Measurements from ENCODE around the gene RGMB. TPM values are rescaled to one million over a fixed set of nuclear protein-coding genes. Genes with fewer than 3 reads are reported as not detected.

The RGMB gene
- total and polyA plus RNA-seq, 2 of the 13 experiments (the other 11 are each of a cell fraction or from before 2014, with no cell fraction given): 3.0 to 3.8 TPM

DNA sequence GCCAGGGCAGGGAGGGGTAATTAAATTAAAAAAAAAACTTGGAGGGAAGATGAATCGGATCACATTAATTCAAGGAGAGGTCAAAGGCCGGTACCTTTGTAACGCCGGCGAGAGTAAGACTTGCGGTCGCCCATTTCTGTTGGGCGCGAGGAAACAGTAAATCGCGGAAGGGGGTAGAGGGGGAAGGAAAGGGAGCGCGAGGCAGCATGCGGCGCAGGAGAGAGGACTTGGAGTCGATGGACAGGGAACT lies 324 bp upstream of the RGMB start (continued):
- TF ChIP-seq ZNF350 (CRISPR knock-in tag; IDR thresholded peaks at IDR 0.05; ENCODE audit: borderline replicate concordance, low read depth) (peak; percentile 74; the same call in 1 of the 2 replicates), HOXA9 (CRISPR knock-in tag; IDR thresholded peaks at IDR 0.05; ENCODE audit: borderline replicate concordance) (no peak), HIVEP1 (CRISPR knock-in tag; IDR thresholded peaks at IDR 0.05) (peak; percentile 76), SMAD3 (CRISPR knock-in tag; IDR thresholded peaks at IDR 0.05) (0 out of 2 replicates have a peak, but pooled peaks have one; percentile 16), ZNF251 (CRISPR knock-in tag; IDR thresholded peaks at IDR 0.05) (peak; percentile 81; the same call in 1 of the 2 replicates), STAG1 (CRISPR knock-in tag; IDR thresholded peaks at IDR 0.05) (no peak), ZNF720 (CRISPR knock-in tag; IDR thresholded peaks at IDR 0.05) (no peak), NFE2L1 (CRISPR knock-in tag; IDR thresholded peaks at IDR 0.05; ENCODE audit: borderline replicate concordance) (no peak), FOXO1 (CRISPR knock-in tag; IDR thresholded peaks at IDR 0.05) (no peak), ZNF572 (CRISPR knock-in tag; IDR thresholded peaks at IDR 0.05) (no peak), ZNF562 (CRISPR knock-in tag; IDR thresholded peaks at IDR 0.05; ENCODE audit: borderline replicate concordance) (0 out of 2 replicates have a peak, but pooled peaks have one; percentile 17), ZNF883 (CRISPR knock-in tag; IDR thresholded peaks at IDR 0.05; ENCODE audit: not compliant biosample characterization) (no peak), ZFP82 (CRISPR knock-in tag; IDR thresholded peaks at IDR 0.05; ENCODE audit: borderline replicate concordance) (peak; percentile 91; the same call in 1 of the 2 replicates), RFX1 (IDR thresholded peaks at IDR 0.05) (no peak), TBX3 (IDR thresholded peaks at IDR 0.05; ENCODE audit: borderline replicate concordance) (no peak), ZNF615 (CRISPR knock-in tag; IDR thresholded peaks at IDR 0.05; ENCODE audit: borderline replicate concordance) (0 out of 2 replicates have a peak, but pooled peaks have one; percentile 60), ZNF256 (CRISPR knock-in tag; conservative IDR thresholded peaks at IDR 0.05) (0 out of 2 replicates have a peak, but pooled peaks have one; percentile 36)
- TF ChIP-seq, protein P1, sequence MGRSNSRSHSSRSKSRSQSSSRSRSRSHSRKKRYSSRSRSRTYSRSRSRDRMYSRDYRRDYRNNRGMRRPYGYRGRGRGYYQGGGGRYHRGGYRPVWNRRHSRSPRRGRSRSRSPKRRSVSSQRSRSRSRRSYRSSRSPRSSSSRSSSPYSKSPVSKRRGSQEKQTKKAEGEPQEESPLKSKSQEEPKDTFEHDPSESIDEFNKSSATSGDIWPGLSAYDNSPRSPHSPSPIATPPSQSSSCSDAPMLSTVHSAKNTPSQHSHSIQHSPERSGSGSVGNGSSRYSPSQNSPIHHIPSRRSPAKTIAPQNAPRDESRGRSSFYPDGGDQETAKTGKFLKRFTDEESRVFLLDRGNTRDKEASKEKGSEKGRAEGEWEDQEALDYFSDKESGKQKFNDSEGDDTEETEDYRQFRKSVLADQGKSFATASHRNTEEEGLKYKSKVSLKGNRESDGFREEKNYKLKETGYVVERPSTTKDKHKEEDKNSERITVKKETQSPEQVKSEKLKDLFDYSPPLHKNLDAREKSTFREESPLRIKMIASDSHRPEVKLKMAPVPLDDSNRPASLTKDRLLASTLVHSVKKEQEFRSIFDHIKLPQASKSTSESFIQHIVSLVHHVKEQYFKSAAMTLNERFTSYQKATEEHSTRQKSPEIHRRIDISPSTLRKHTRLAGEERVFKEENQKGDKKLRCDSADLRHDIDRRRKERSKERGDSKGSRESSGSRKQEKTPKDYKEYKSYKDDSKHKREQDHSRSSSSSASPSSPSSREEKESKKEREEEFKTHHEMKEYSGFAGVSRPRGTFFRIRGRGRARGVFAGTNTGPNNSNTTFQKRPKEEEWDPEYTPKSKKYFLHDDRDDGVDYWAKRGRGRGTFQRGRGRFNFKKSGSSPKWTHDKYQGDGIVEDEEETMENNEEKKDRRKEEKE (IDR thresholded peaks at IDR 0.05): no peak
- TF ChIP-seq, protein P2, sequence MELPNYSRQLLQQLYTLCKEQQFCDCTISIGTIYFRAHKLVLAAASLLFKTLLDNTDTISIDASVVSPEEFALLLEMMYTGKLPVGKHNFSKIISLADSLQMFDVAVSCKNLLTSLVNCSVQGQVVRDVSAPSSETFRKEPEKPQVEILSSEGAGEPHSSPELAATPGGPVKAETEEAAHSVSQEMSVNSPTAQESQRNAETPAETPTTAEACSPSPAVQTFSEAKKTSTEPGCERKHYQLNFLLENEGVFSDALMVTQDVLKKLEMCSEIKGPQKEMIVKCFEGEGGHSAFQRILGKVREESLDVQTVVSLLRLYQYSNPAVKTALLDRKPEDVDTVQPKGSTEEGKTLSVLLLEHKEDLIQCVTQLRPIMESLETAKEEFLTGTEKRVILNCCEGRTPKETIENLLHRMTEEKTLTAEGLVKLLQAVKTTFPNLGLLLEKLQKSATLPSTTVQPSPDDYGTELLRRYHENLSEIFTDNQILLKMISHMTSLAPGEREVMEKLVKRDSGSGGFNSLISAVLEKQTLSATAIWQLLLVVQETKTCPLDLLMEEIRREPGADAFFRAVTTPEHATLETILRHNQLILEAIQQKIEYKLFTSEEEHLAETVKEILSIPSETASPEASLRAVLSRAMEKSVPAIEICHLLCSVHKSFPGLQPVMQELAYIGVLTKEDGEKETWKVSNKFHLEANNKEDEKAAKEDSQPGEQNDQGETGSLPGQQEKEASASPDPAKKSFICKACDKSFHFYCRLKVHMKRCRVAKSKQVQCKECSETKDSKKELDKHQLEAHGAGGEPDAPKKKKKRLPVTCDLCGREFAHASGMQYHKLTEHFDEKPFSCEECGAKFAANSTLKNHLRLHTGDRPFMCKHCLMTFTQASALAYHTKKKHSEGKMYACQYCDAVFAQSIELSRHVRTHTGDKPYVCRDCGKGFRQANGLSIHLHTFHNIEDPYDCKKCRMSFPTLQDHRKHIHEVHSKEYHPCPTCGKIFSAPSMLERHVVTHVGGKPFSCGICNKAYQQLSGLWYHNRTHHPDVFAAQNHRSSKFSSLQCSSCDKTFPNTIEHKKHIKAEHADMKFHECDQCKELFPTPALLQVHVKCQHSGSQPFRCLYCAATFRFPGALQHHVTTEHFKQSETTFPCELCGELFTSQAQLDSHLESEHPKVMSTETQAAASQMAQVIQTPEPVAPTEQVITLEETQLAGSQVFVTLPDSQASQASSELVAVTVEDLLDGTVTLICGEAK (IDR thresholded peaks at IDR 0.05): no peak
- TF ChIP-seq, protein P2 (CRISPR knock-in tag; IDR thresholded peaks at IDR 0.05): no peak
- TF ChIP-seq, protein P3, sequence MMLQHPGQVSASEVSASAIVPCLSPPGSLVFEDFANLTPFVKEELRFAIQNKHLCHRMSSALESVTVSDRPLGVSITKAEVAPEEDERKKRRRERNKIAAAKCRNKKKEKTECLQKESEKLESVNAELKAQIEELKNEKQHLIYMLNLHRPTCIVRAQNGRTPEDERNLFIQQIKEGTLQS (CRISPR knock-in tag; IDR thresholded peaks at IDR 0.05): no peak

Data from HepG2 (cell line).